Measurements from ENCODE around the gene ZFAND2B. TPM values are rescaled to one million over a fixed set of nuclear protein-coding genes. Genes with fewer than 3 reads are reported as not detected.

ZFAND2B gene
- total RNA-seq, 1 experiment from 2014 or later, result 19.5 TPM

GRCh38 chr2:219169930-219170654 is 36.5 kb upstream of the ZFAND2B start, which contains the start of gene SLC23A3:
TSS of gene SLC23A3 (minus strand) at chr2:219170029. CDS start at chr2:219169984, 45 bp downstream.
- H3K27ac Mint-ChIP-seq, result no peak within 1 kb of the TSS
- H3K4me3 Mint-ChIP-seq, result no peak within 1 kb of the TSS
- H3K36me3 Mint-ChIP-seq, result peaks cover 7% of the 10 kb centered on the region; the same call in 1 of the 2 replicates
- TF ChIP-seq ATF6 (CRISPR knock-in tag; IDR thresholded peaks at IDR 0.05) (no peak), ATF2 (CRISPR knock-in tag; IDR thresholded peaks at IDR 0.05; ENCODE audit: borderline replicate concordance, low read depth) (no peak), FOXP1 (CRISPR knock-in tag; IDR thresholded peaks at IDR 0.05; ENCODE audit: borderline replicate concordance) (no peak), CTCF (IDR thresholded peaks at IDR 0.05) (no peak), GABPB1 (CRISPR knock-in tag; IDR thresholded peaks at IDR 0.05) (no peak), TEAD1 (CRISPR knock-in tag; IDR thresholded peaks at IDR 0.05) (no peak), JAZF1 (CRISPR knock-in tag; IDR thresholded peaks at IDR 0.05) (no peak), ELF4 (CRISPR knock-in tag; IDR thresholded peaks at IDR 0.05; ENCODE audit: low read depth) (no peak), E2F1 (CRISPR knock-in tag; IDR thresholded peaks at IDR 0.05) (no peak), GTF2I (CRISPR knock-in tag; conservative IDR thresholded peaks at IDR 0.05) (no peak), NR2C2 (CRISPR knock-in tag; IDR thresholded peaks at IDR 0.05) (no peak), IRF1 (CRISPR knock-in tag; IDR thresholded peaks at IDR 0.05) (no peak), MXD4 (CRISPR knock-in tag; IDR thresholded peaks at IDR 0.05; ENCODE audit: borderline replicate concordance) (no peak), E2F4 (CRISPR knock-in tag; IDR thresholded peaks at IDR 0.05; ENCODE audit: borderline replicate concordance, low read depth) (no peak), OVOL2 (CRISPR knock-in tag; IDR thresholded peaks at IDR 0.05; ENCODE audit: borderline replicate concordance) (no peak), ZBTB43 (CRISPR knock-in tag; IDR thresholded peaks at IDR 0.05) (no peak), HMGA2 (CRISPR knock-in tag; IDR thresholded peaks at IDR 0.05) (no peak), MLX (CRISPR knock-in tag; IDR thresholded peaks at IDR 0.05) (no peak), AR (CRISPR knock-in tag; IDR thresholded peaks at IDR 0.05) (no peak)
- no peak for ATAC-seq
- no peak for DNase-seq (ENCODE audit: low spot score)
- 0 out of 2 replicates have a peak, but pooled peaks cover 3% of the 10 kb centered on the region for H3K4me1 Mint-ChIP-seq
- ChIA-PET POLR2A (no interaction called here), CTCF (interaction anchor here (1.6 to 4.0 kb wide), 4 partner anchors 37 to 168 kb away, joined by 3 to 15 read pairs (median 7); partner anchors contain the start of gene ZFAND2B)
- H3K9me3 Mint-ChIP-seq, result no peaks in the 10 kb centered on the region
- H3K27me3 Mint-ChIP-seq (ENCODE audit: low read depth), result no peaks in the 10 kb centered on the region
